Central memory CD4-positive, alpha-beta T cell (primary cell): ENCODE data around the gene LTB4R.
"Not testable (repeated sequence)": the region's sequence is repeated elsewhere in the genome, so short reads cannot be mapped to it uniquely, and the experiment has no call there.

Experiments used
- DNase-seq: peaks from one replicate; pipeline ENCODE4 v3.0.0; 2022

LTB4R gene

DNA sequence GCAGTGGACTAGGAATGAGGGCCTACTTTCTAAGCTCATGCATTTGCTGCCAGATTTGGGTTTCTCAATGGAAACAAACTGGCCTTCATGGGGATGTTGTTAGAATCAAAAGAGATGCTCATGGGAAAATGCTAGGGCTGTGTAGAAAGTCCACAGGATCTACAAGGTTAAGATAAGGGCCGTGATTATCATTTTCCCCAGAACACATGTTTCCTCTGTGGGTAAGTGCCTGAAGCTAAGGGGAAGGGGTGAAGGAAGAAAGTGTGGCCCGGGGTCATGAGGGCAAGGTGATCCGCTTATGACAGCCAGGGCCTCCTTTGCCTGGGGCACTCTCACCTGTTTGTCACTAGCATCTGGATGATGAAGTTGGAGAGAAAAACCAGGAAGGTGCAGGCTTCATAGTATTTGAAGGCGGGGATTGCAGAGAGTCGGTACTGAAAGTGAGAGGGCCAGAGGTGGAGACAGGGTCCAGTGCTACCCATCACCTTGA is 13.8 kb downstream of the LTB4R start:
- no peak for DNase-seq

DNA sequence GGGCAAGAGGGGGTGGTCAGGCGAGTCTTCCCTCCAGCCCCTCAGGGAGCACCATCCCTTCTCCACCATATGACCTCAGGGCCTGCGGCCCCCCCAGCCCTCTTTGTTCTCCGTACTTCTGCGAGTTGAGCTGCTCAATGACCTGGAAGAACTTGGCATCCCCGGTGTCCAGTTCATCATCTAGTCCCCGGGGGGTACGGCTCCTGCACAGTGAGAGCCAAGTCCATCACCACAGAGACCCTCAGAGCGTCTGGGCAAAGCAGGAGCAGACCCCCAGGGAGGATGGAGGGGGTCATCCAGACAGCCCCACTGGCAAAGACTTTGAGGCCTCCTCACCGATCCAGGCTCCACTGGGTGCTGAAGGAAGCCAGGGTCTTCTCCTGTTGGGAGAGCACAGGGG is 14.7 kb downstream of the LTB4R start:
- no peak for DNase-seq

DNA sequence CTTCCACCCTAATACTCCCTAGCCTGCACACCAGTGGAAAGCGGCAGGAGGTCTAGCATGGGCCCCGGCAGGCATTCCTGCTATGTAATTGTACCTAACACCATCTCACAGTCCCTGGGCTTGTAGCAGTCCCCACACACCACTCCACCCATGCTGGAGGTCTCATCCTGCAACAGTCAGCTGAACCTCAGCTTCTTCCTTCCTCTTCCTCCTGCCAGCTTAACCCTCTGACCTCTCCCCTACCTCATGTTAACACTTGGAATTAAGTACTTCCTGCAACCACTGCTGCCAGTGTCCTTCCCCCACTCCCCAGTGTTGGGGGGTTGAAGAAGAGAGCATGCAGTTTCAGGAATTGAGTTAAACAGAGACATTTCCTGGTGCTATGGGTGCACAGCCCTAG is 16.0 kb downstream of the LTB4R start:
- no peak for DNase-seq

DNA sequence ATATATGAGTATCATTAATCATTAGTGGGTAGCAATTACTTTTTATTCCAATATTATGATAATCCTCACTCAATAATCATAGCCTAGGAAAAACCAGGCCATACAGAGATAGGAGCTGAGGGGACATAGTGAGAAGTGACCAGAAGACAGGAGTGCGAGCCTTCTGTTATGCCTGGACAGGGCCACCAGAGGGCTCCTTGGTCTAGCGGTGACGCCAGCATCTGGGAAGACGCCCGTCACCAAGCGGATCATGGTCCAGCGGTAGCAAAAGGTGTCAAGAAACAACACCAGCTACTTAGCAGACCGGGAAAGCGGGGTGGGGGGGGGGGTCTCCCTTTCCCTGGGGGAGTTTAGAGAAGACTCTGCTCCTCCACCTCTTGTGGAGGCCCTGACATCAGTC is 16.6 kb downstream of the LTB4R start:
- not testable (repeated sequence) for DNase-seq

DNA sequence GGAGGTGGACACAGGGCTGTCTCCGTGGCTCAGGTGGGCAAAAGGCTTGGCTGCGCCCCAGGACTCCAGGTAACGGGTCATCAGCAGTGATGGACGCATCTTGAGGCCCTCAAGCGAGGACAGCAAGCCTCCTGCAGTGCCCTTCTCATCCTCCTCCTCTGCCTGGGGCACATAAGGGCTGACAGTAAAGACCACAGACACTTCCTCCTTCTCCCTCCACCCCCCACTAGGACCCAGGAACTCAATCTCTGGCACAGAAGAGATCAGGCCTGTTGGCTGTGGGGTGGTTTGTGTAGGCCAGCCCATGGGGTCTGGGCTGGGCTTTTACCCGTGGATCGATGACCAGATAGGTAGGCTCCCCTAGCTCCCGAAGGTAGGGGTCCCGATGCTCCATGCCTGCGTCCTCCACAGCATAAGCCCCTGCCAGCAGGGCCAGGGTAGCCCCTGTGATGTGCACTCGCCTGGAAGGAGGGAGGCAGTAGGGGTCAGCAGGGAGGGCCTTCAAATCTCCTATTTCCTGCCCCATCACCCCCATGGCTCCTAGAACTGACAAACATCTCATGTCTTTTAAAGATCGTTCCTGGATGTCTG is 17.9 kb downstream of the LTB4R start:
- DNase-seq: no peak

DNA sequence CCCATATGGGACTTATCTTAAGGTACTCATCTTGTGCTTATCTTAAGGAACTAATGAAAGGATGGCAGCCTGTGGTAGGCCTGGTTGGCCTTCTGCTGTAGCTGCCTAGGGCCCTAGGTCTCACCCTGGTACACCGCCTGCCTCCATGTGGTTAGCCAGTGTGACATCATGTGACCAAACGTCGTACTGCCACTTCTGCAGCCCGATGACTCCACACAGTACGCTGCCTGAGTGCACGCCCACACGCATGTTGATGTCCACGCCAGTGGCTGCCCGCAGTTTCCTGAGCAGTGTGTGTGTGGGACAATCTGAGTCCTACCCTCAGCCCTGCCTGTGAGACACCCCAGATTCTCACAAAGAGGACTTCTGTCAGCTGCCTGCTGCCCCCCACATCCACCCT is 18.4 kb downstream of the LTB4R start:
- DNase-seq: peak; percentile 62

DNA sequence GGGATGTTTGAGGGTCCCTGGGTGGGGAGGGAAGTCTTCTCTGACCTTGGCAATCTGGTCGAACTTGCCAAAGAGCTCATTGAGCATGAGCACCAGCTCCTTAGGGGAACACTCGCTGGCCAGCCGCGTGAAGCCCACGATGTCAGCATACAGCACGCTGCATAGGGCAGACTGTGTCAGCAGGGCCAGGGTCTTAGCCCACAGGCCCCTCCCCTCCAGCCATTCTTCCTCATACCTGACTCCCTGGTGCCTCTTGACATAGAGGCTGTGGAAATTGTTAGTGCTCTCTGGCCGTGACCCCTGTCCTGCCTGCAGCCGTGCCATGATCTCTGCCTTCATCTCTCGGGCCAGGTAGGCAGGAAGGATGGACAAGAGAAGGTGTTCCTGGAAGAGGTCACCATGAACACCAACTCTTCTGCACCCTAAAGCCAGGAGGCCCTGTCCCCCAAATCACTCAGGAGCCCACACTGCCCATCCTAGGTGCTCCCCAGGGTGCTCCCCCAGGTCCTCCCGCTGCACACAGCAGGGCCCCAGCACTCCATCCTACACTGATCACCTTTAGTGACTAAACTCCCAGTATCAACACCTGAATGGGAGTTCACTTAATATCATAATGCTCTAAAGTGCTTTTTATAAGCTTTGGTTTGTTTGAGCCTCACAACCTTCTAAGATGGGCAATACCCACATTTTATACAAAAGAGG is 19.8 kb downstream of the LTB4R start:
- DNase-seq: no peak

DNA sequence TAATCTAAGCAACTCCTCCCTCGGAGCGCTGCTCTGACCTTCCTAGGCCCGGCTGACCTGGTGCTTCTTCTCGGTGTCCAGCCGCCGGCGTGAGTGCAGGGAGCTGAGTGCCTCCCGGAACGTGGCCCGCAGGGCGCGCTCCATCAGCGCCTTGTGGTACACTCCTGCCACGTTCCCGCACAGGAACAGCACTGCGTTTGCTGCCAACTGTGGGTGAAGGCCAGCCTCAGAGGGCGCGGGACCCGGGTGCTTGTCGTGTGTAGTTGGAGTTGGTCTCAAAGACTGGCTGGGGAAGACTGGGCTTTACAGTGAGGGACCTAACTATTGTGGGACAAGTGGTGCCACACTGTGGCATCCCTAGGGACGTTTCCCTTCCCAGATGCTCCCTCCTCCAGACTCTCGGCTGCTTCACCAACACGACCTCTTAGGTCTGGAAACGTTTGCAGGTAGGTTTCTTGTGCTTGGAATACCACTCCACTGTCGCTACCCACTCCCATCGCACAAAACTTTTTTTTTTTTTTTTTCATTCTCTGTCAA is 20.5 kb downstream of the LTB4R start:
- no peak for DNase-seq

DNA sequence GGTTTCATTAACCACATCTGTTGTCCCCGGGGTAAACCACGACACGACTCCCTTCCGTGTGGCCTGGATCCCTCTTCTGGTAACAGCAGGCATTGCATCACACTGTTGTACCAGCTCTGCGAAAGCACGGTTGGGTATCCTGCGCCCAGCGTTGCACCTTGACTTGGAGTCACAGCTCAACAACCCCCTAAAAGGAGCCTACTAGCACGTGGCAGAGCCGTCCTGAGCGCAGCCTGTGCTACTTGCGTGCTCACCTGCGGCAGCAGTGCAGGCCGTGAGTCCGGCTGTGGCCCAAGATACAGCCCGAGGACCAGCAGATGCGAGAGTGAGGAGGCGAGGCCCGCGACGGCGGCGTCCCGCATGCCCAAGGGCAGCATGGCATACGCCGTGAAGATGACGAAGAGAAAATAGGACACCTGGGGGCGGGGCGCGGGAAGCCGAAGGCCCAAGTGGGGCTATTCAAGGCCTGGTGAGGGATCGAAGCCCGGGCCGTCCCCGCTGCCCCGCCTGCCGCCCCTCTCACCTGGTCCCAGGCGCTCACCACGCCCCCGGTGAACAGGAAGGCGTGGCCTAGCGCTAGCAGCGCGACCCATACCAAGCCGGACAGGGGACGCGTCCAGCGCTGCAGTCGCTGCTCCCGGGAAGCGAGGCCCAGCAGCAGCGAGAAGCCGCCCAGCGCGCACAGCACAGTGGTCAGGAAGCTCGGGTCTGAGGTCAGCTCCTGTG is 21.1 kb downstream of the LTB4R start:
- peak; percentile 89 for DNase-seq

DNA sequence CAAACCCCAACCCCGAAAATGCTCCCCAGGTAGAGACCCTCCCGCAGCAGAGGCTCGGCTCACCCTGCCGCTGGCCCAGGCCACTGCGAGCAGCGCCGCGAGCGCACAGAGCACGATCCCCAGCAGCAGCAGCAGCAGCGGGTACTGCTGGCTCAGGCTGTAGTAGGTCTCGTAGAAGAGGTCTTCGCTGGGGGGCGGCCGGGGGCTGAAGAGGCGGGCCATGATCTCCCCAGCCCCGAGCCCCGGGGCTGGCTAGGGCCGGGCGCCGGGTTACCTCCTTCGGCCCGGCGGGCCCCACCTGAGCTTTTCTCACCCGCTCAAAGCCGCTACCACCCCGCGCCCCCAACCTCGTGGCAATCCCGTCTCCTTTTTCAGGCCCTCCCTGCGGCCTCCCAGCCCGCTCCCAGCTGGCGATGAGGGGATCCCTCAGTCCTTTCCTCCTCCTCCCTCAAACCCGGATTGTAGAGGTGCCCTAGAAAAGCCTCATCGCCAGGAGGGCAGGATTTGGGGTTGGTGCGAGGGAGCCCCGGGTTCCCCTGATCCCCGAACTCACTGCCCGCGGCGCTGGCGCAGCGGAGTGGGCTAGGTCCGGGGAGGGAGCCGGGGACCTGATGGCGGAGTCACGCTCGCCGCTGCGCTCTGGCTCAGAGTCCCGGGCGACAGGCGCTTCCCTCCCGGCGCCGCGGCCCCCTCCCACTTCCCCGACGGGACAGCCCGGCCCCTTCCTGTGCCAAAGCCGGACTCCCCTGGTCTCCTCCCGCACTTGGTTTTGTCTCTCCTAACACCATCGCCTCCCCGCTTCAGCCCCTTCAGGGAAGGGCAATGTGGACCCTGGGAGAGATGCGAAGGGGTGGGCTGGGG is 23.4 kb downstream of the LTB4R start, which contains the start of gene ADCY4:
Gene ADCY4, minus strand, starts transcription at position 641 of the 861 bp plus-strand sequence. Its CDS starts 419 bp downstream, at position 222.
- no peak for DNase-seq

DNA sequence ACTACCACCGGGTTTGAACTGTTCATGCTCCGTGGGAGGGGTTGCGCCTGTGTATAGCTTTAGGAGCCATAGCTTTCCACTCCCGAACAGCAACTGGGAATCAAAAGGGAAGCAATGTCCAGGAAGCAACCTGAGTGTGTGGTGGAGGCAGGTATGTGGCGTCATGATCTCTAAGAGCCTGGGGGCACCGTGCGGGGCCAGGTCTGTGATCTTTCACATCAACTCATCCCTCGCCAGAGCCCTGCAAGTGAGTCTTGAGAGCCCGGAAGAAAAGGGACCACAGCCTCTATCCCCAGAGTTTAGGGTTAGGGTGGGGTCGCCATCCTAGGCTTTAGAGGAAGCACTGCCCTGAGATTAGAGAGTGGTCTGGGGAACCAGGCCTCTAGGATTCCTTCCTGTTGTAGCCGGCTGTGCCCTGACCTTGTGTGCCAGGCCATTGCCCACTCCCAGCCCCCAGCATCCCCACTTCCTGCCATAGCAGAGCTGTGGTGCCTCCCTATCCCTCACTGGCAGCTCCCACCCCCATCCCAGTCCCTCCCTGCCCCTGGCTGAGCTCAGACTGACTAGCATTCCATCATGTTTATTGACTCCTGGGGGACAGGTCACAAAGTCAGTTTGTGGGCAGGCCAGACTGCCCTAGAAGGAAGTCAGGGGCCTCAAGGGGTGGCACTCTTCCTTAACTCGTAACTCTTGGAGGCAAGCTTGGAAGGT is 24.3 kb downstream of the LTB4R start:
- no peak for DNase-seq

DNA sequence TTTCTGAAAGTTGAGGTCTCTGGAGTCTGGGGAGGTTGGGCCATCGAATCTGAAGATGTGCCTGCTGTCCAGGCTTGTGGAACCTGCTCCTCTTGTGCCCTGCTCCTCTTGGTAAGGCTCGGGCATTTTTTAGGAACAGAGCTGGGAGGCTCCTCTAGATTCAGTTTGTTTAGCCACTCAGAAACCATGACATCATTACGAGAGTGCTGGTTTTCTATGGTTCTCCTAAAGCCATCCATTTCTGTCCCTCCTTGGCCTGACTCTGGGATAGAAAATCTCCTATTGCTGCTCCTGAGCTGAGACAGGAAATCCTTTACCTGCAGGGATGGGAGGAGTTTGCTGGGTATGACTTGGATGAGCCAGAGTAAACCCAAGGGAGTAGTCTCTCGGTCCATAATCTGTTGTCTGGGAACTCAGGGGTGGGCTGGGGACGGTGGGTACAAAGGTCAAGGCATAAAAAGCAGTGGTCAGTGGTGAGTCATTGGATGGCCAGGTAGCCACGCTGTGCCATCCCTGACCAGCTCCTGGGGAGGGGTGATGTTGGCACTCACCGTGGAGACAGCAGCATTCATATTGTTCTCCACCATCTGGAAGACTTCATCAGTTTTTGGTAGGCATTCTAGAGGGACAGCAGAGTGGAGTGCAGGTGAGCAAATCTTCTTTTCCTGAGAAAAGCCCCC is 26.0 kb downstream of the LTB4R start:
- DNase-seq: no peak

DNA sequence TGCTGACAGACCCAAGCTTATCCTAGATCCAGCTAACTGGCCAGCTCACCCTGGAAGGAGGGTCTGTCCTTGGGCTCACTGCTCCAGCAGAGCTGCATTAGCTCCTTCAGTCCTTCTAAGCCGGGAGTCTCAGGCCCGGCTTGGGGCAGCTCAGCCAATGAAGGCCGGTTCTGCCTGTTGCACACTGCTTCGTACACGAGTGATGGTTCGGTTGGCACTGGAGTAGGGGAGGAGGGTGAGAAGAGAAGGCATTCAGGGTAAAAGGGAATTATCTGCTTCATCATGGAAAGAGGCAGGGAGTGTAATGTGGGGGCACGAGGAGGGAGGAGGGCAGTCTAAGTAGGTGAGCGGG is 26.5 kb downstream of the LTB4R start:
- no peak for DNase-seq

DNA sequence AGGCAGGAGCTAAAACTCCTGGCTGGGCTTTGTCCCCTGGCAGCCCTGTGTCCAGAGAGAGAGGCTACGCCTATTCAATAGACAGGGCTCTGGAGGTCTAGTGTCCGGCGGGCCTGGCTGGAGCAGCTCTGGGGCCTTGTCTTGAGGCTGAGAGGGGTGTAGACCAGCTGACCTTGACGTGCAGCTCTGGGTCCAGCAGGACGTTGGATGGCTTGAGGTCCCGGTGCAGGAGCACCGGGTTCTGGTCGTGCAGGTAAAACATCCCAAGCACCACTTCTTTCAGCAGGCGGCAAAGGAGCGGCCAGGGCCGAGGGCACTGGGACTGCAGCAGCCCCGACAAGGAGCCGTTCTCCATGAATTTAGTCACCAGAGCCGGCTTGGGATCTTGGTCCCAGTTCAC is 27.5 kb downstream of the LTB4R start:
- no peak for DNase-seq

DNA sequence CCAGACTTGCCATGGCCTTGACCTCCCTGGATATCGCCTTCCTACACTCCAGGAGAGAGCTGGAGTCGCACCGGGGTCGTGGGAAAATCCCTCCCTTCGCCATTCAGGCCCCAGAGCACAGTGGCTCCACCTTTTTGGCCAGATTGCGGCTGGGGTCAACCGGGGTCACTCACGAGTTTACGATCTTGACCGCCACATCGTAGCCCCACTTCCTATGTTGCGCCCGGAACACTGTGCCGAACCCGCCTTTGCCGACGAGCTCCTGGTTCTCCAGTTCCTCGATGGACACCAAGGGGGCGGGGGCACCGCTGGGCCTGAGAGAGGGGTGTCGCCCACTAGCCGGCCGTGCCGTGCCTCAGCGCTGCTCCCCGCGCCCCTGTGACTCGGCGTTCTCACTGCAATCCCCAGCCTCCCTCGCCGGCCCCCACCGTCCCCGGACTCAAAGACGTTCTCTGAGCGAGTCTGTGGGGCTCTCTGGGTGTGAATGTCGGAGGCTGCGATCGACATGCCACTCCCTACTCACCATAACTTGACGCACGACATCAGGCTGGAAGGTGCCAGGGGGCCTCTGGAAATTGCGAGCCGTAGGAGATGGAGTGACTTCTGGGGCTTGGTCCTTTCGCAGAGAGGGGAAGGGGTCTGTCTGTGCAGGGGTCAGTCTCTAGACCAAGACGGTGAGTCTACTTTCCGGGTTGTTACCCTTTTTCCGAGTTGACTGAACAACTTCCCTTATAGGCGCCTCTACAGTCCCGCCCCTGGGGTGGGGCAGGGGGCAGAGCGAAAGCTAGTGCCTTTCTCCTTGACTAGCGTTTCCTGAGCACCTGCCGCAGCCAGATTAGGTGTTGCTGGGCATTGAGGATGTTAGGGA is 28.2 kb downstream of the LTB4R start, which contains the start of gene RIPK3:
Gene RIPK3, minus strand, starts transcription at position 708 of the 868 bp plus-strand sequence. Its CDS starts 165 bp downstream, at position 543.
- DNase-seq: peak; percentile 65

DNA sequence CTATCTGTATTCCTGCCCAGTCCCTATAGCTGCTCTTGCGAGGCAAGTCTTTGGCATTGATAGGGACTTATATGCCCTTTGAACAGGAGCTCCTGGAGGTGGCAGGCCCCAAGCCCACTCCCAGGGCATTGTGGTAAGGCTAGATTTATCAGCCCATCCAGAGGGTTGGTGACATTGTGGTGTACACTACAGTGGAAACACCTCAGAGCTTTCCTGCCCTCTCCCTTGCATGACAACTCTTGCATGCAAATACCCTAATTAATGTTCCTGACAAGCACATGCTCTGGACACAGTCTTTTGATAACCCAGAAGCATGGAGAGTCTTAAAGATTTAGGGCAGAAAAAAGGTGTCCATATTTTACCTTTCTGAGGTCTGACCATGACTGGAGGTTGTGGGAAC is 29.3 kb downstream of the LTB4R start:
- no peak for DNase-seq

DNA sequence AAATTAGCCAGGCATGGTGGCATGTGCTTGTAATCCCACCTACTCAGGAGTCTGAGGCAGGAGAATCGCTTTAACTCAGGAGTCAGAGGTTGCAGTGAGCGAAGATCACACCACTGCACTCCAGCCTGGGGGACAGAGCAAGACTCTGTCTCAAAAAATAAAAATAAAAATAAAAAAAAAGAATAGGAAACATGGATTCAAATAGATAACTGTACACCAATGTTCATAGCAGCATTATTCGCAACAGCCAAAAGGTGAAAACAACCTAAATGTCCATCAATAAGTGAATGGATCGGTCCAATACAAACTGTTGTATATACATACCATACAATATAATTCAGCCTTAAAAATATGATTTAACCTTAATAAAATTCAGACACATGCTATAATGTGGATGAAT is 31.6 kb downstream of the LTB4R start:
- no peak for DNase-seq

DNA sequence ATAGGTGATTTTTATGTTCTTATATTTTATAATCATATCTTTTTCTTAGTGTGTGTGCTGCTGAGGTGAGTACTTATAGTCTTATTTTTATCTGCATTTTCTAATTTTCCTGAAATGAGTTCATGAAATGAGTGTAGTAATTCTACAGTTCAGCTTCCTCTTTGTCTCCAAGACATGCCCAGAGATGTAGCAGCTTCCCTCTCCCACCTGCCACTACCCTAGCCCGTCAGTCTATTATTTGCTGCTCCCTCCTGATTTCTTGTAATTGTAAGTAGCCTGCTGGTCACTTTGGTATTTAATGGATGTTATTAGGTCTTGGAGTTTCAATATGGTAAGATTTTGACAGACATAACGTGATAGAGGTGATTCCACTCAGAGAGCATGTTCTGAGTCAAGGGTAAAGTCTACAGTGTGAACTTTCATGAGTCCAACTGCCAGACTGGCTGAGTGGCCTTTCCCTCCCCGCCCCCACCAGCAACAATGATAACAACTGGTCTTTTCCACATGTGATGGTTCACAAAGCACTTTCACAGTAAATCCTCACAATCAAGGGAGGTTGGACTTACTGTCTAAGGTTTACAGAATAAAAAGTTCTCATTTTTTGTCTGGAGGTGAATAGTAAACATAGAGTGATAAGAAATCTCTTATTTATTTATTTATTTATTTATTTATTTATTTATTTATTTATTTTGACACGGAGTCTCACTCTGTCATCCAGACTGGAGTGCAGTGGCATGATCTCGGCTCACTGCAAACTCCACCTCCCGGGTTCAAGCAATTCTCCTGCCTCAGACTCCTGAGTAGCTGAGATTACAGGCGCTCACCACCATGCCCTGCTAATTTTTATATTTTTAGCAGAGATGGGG is 32.7 kb downstream of the LTB4R start:
- no peak for DNase-seq

DNA sequence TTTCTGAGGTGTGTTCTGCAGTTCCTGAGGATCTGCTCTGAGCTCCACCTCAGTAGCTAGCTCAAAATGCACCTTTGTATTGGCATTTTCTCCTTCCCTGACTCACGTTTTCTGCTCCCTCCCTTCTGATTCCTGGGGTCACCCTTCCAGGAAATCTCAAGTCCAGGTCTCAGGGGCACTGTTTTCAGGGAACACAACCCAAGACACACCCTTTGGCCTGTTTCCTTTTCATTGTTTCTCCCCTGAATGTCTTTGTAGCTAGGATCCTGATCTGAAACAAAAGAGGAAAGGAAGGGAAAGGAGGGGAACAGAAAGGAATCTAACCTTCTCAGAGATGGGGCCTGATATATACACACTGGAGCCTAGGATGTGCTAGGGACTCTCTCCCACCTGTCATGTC is 35.8 kb downstream of the LTB4R start:
- no peak for DNase-seq
